Dermis blood vessel endothelial cell (primary cell): ENCODE results near the gene GPT2. TPM values are rescaled to one million over a fixed set of nuclear protein-coding genes. Genes with fewer than 3 reads are reported as not detected.

Experiments
- DNase-seq: peaks from one replicate; pipeline ENCODE4 v3.0.0; 2010
- total RNA-seq: library from RNA; depleted of rRNA; stranded (reverse); fragments of >200 nt; gene quantifications from 2 replicates; pipeline ENCODE4 v1.2.3, GENCODE V29; 2014

Gene GPT2
- total RNA-seq, 1 donor from 2014 or later: 8.2 TPM

DNA sequence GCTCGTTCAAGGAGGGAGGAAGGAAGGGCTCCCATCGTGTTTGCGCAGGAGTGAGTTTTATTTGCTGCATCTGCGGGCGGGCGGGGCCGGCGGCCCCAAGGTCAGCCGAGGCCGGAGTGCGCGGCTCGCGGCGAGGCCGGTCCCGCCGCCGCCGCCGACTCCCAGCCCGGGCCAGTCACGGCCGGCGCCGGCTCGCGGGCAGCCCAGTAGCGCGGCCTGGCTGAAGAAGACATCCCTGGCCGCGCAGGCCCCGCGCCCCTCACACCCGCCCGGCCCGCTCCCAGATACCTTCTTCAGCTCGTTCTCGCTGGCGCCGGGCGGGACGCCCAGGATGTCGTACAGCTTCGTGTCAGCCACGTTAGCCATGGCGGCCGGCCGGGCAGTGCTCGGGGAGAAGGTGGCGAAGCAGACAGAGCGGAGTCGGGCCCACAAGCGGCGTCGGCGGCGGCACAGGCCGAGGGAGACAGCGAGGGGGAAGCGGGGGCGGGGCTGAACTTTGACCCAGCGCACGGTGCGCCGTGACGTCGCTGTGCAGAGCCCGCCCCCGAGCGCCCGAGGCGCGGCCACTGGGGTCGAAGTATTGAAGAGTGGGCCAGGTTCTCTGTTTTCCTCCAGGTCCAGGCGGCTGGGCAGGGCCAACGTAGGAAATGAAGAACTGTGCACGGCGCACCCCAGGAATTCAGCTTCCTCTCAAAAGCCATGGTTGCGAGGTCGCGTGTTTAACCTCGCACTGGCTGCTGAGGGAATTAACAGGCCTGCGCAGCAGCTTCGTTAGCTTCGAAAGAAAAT is 89.2 kb downstream of the GPT2 start, which contains the start of gene DNAJA2:
TSS of gene DNAJA2 (minus strand) at position 468 of the 789 bp plus-strand sequence. CDS start at position 366, 102 bp downstream.
- peak; percentile 93 for DNase-seq

DNA sequence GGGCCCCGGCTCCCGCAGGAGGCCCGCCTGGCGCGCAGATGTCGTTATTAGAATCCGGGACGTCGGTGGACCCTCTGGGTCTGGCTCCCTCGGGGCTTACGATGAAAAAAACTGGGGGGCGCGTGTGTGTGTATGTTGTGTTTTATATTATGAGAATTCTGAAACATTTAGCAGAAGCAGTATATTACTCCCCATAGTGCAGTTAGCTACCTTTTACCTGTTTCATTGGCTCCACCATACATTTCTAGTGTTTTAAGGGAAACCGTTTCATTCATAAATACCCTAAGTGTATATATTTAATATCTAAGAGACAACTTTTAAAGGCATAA is 89.8 kb downstream of the GPT2 start:
- DNase-seq: no peak

DNA sequence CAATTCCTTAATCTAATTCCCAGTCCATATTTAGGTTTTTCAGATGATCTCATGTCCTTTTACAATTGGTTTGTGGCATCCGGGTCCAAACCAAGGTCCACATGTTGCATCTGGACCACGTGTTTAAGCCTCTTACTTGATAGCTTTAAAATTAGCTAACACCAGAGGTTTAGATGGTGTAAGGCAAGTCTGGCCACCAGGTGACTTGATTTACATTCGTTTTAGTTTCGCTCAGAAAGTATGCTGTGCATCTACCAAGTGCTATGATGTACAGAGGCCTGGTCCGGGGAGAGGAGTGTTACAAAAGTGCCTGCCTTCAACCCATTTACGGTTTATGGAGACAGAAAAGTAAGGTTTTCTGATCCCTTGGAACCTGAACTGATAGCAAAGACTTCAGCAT is 90.2 kb downstream of the GPT2 start:
- DNase-seq: peak; percentile 32

DNA sequence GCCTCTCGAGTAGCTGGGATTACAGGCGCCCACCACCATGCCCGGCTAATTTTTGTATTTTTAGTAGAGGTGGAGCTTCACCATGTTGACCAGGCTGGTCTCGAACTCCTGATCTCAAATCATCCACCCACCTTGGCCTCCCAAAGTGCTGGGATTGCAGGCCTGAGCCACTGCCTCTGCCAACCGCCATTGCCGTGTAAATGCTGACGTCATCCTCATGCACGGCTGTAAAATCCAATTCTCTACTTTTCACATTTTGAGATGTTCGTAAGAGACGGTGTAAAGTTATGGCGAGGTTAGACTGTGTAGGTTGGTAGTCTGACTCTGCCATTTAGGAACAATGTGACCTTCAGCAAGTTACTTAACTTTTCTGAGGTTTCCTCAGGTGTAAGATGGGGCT is 91.0 kb downstream of the GPT2 start:
- DNase-seq: no peak

DNA sequence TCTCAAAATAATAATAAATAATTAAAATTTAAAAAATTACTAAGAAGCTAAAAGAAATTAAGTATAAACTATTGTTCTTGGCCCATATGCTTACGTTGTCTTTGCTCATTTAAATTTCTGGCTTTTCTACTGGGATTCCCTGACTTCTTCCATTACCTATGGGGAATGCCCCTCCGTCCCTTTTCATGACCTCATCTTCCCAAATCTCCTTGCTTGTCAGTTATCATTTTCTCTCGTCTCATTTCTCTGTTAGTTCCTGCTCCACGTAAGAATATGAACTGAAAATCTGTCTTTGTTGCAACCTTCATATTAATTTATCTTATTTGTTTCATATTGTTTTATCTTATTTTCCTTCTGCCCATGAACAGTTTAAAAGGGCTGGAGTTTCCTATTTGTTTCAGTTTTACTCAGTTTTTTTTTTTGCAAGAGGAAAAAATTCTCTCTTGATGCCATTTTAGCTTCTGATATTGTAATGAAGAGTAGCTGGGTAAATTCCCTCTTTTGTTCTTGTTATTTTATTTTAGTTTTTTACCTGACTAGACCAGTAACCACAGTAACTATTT is 91.8 kb downstream of the GPT2 start:
- DNase-seq: no peak

DNA sequence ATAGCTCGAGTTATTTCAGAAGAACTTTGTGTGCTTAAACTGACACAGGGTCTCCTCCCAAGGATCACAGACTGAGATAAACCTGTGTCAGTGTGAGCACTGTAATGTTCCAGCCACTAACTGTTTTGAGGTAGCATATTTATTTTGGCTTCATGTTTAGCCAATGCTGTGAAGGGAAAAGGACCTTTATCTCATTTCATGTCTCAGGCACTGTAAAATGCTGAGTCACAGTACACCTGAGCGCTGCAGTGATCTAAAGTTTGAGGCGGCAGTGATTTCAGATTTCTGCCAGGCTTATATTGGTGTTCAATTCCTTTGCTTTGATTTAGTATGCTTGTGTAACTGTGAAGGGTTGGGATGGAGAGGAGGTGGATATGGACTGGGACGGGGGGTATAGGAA is 92.4 kb downstream of the GPT2 start:
- DNase-seq: no peak

Other genes with a start within 250 kb of the GPT2 start
- gene VPS35, start 195.2 kb upstream of the GPT2 start, total RNA-seq: 143 and 167 TPM in 2 replicates
- gene ORC6, start 194.7 kb upstream of the GPT2 start, total RNA-seq: 5.4 and 14.2 TPM in 2 replicates
- gene MYLK3, start 136.0 kb upstream of the GPT2 start, total RNA-seq: 0.34 and 0.37 TPM in 2 replicates
- 10.9 and 11.2 TPM in 2 replicates for gene C16orf87, start 53.2 kb upstream of the GPT2 start, total RNA-seq
- 82.6 and 92.1 TPM in 2 replicates for gene DNAJA2, start 89.3 kb downstream of the GPT2 start, total RNA-seq